H1 (cell line): ENCODE results near the gene TGFB2. TPM values are rescaled to one million over a fixed set of nuclear protein-coding genes. Genes with fewer than 3 reads are reported as not detected.

Experiments
- CTCF ChIA-PET: fragments of 300-600 bp; sonication (Branson Sonifier 250); formaldehyde crosslinking; loops from one replicate; lab custom pipeline; 2021; ENCODE audit not compliant: partially characterized antibody; lab: Charles Lee
- POLR2A ChIA-PET: fragments of 300-600 bp; sonication (Branson Sonifier 250); formaldehyde crosslinking; loops from one replicate; lab custom pipeline; 2021; ENCODE audit warnings: inconsistent platforms; ENCODE audit not compliant: partially characterized antibody; lab: Charles Lee
- DNase-seq, 2 experiments: peaks; one replicate each; pipeline versions ENCODE4 v3.0.0 to v3.0.0-alpha.2; 2010 to 2022; ENCODE audit warnings: low spot score in 2 of 2, low read depth in 1 of 2, mixed read lengths in 1 of 2
- FAIRE-seq: peaks from 2 replicates; lab custom pipeline; 2011; peaks lifted over from hg19 to GRCh38; lab: Jason Lieb, UNC
- H2AFZ ChIP-seq: 2 replicates; pipeline ENCODE4 v1.8.1; 2012; ENCODE audit warnings: low read length, inconsistent platforms
- H2AK5ac ChIP-seq: 2 replicates; pipeline ENCODE4 v1.6.1; 2013; ENCODE audit warnings: low read depth, low read length
- H2BK120ac ChIP-seq: replicated peaks from 2 replicates; pipeline ENCODE3; 2013; ENCODE audit warnings: low read depth, low read length, inconsistent platforms
- H2BK12ac ChIP-seq: 2 replicates; pipeline ENCODE4 v1.6.1; 2013; ENCODE audit warnings: low read depth, low read length
- H2BK15ac ChIP-seq: 2 replicates; pipeline ENCODE4 v1.6.1; 2013; ENCODE audit warnings: low read length
- H2BK20ac ChIP-seq: 2 replicates; pipeline ENCODE4 v1.6.1; 2013; ENCODE audit warnings: low read length
- H2BK5ac ChIP-seq: 2 replicates; pipeline ENCODE4 v1.6.1; 2013; ENCODE audit warnings: low read depth, low read length
- H3K14ac ChIP-seq: 2 replicates; pipeline ENCODE4 v1.6.1; 2013; ENCODE audit warnings: inconsistent platforms; ENCODE audit not compliant: insufficient read length
- H3K18ac ChIP-seq: 2 replicates; pipeline ENCODE4 v1.6.1; 2013; ENCODE audit warnings: low read length; ENCODE audit errors: extremely low read depth
- H3K23ac ChIP-seq: 2 replicates; pipeline ENCODE4 v1.6.1; 2013; ENCODE audit warnings: inconsistent platforms; ENCODE audit not compliant: insufficient read length
- H3K23me2 ChIP-seq: 2 replicates; pipeline ENCODE4 v1.6.1; 2013; ENCODE audit warnings: low read depth, low read length
- H3K27ac ChIP-seq: 2 replicates; pipeline ENCODE4 v1.6.1; 2011; ENCODE audit warnings: low read depth, low read length, inconsistent platforms
- H3K27me3 ChIP-seq, 4 experiments: replicated peaks in 1 of 4; 1 replicate in 1 of 4; 2 replicates in 3 of 4; pipeline versions ENCODE4 v1.6.1 to v1.8.1; 2011 to 2013; ENCODE audit warnings: low read length in 3 of 4, mild to moderate bottlenecking in 3 of 4, inconsistent platforms in 2 of 4, mixed read lengths in 2 of 4, moderate library complexity in 1 of 4; ENCODE audit not compliant: control insufficient read depth in 3 of 4, insufficient read depth in 3 of 4; ENCODE audit errors: extremely low read depth in 1 of 4
- H3K36me3 ChIP-seq, 4 experiments: 2 replicates each; pipeline versions ENCODE4 v1.6.1 to v1.8.1; 2011 to 2013; ENCODE audit warnings: mild to moderate bottlenecking in 4 of 4, low read length in 3 of 4, moderate library complexity in 2 of 4, control low read depth in 1 of 4, inconsistent platforms in 1 of 4; ENCODE audit not compliant: insufficient read depth in 4 of 4, control insufficient read depth in 2 of 4
- H3K4ac ChIP-seq: replicated peaks from 2 replicates; pipeline ENCODE3; 2013; ENCODE audit warnings: low read length, low read depth, mixed read lengths, inconsistent platforms; ENCODE audit not compliant: insufficient read length
- H3K4me1 ChIP-seq, 4 experiments: replicated peaks in 1 of 4; 1 replicate in 1 of 4; 2 replicates in 3 of 4; pipeline versions ENCODE4 v1.6.1 to v1.8.1; 2011 to 2013; ENCODE audit warnings: low read length in 3 of 4, inconsistent platforms in 2 of 4, mixed read lengths in 1 of 4; ENCODE audit not compliant: insufficient read depth in 4 of 4, control insufficient read depth in 3 of 4
- H3K4me2 ChIP-seq, 2 experiments: 2 replicates each; pipeline versions ENCODE4 v1.6.1 to v1.8.1; 2011 to 2013; ENCODE audit warnings: low read depth in 2 of 2, low read length in 2 of 2, control low read depth in 1 of 2, inconsistent platforms in 1 of 2, mild to moderate bottlenecking in 1 of 2; ENCODE audit not compliant: insufficient read depth in 1 of 2
- H3K4me3 ChIP-seq, 4 experiments: fragments of 200-600, 300-600 bp in 1 of 4; sonication (generic), shearing (Covaris generic), sonication (Bioruptor Twin) in 1 of 4; 2 replicates each; pipeline versions ENCODE4 v1.5.1 to v1.8.1; 2011 to 2016; ENCODE audit warnings: low read length in 4 of 4, low read depth in 3 of 4, control low read depth in 2 of 4, inconsistent platforms in 2 of 4, mild to moderate bottlenecking in 2 of 4, mixed read lengths in 1 of 4, moderate library complexity in 1 of 4; ENCODE audit not compliant: insufficient read depth in 2 of 4; ENCODE audit errors: extremely low read depth in 1 of 4
- H3K56ac ChIP-seq: replicated peaks from 2 replicates; pipeline ENCODE3; 2013; ENCODE audit warnings: low read depth, mild to moderate bottlenecking, mixed read lengths, low read length, inconsistent platforms; ENCODE audit not compliant: insufficient read length
- H3K79me1 ChIP-seq: 2 replicates; pipeline ENCODE4 v1.6.1; 2013; ENCODE audit warnings: low read depth, low read length, control low read depth
- H3K79me2 ChIP-seq, 2 experiments: 2 replicates each; pipeline versions ENCODE4 v1.6.1 to v1.8.1; 2012 to 2013; ENCODE audit warnings: low read length in 2 of 2, mild to moderate bottlenecking in 2 of 2, inconsistent platforms in 1 of 2; ENCODE audit not compliant: insufficient read depth in 2 of 2, control insufficient read depth in 1 of 2
- H3K9ac ChIP-seq, 4 experiments: replicated peaks in 1 of 4; 1 replicate in 1 of 4; 2 replicates in 3 of 4; pipeline versions ENCODE4 v1.6.1 to v1.8.1; 2011 to 2013; ENCODE audit warnings: low read depth in 3 of 4, low read length in 3 of 4, control low read depth in 2 of 4, mild to moderate bottlenecking in 2 of 4, moderate library complexity in 2 of 4, inconsistent platforms in 1 of 4; ENCODE audit errors: extremely low read depth in 1 of 4
- H3K9me3 ChIP-seq, 2 experiments: 2 replicates each; pipeline versions ENCODE4 v1.6.1 to v1.8.1; 2012 to 2013; ENCODE audit warnings: mild to moderate bottlenecking in 2 of 2, moderate library complexity in 2 of 2, control low read depth in 1 of 2, inconsistent platforms in 1 of 2, low read depth in 1 of 2, low read length in 1 of 2, mixed read lengths in 1 of 2; ENCODE audit not compliant: insufficient read depth in 2 of 2
- H4K20me1 ChIP-seq, 2 experiments: replicated peaks in 1 of 2; 2 replicates each; pipeline versions ENCODE3 to v1.8.1; 2011 to 2013; ENCODE audit warnings: inconsistent platforms in 2 of 2, low read length in 2 of 2, mild to moderate bottlenecking in 1 of 2; ENCODE audit not compliant: insufficient read depth in 2 of 2, control insufficient read depth in 1 of 2
- H4K5ac ChIP-seq: 2 replicates; pipeline ENCODE4 v1.6.1; 2013; ENCODE audit warnings: low read length, low read depth, mixed read lengths, inconsistent platforms; ENCODE audit not compliant: insufficient read length
- H4K8ac ChIP-seq: 2 replicates; pipeline ENCODE4 v1.8.0; 2013; ENCODE audit warnings: mild to moderate bottlenecking, moderate library complexity, low read length, inconsistent platforms; ENCODE audit not compliant: insufficient read depth; ENCODE audit errors: extremely low read depth
- H4K91ac ChIP-seq: replicated peaks from 2 replicates; pipeline ENCODE3; 2013; ENCODE audit warnings: low read length, mixed read lengths, inconsistent platforms; ENCODE audit not compliant: insufficient read length
- ATF3 ChIP-seq: IDR thresholded peaks from 2 replicates; pipeline ENCODE4 v1.6.1; 2011; ENCODE audit warnings: low read depth, mild to moderate bottlenecking, low read length; ENCODE audit not compliant: insufficient read depth
- BACH1 ChIP-seq: IDR thresholded peaks from 2 replicates; pipeline ENCODE4 v1.6.1; 2012; ENCODE audit warnings: low read length, improper control_type of control experiment
- BCL11A ChIP-seq, 2 experiments: IDR thresholded peaks; one replicate each; pipeline ENCODE4 v1.6.1; 2011; ENCODE audit warnings: low read depth in 2 of 2, low read length in 2 of 2, mild to moderate bottlenecking in 2 of 2
- BRCA1 ChIP-seq: IDR thresholded peaks from 2 replicates; pipeline ENCODE4 v1.6.1; 2012; ENCODE audit warnings: low read depth, low read length, improper control_type of control experiment
- CBX5 ChIP-seq: fragments of 300-800, 300-1000 bp; sonication (generic); IDR thresholded peaks from 2 replicates; pipeline ENCODE4 v1.7.1; 2016; ENCODE audit warnings: antibody characterized with exemption, low read length, low read depth
- CTBP2 ChIP-seq: IDR thresholded peaks from 2 replicates; pipeline ENCODE4 v1.7.0; 2011; ENCODE audit warnings: borderline replicate concordance, mild to moderate bottlenecking, moderate library complexity, mixed read lengths, low read length; ENCODE audit not compliant: insufficient read depth, insufficient read length
- EZH2 ChIP-seq: fragments of 200-600 bp; sonication (generic); IDR thresholded peaks from 2 replicates; pipeline ENCODE4 v1.7.1; 2012; ENCODE audit warnings: low read depth, mild to moderate bottlenecking, moderate library complexity, low read length, inconsistent platforms; ENCODE audit not compliant: severe bottlenecking
- KDM5A ChIP-seq: fragments of 200-600 bp; IDR thresholded peaks from 2 replicates; pipeline ENCODE4 v1.7.1; 2012; ENCODE audit warnings: mild to moderate bottlenecking, low read length, inconsistent platforms, mixed read lengths
- RAD21 ChIP-seq, 2 experiments: IDR thresholded peaks in 1 of 2; conservative IDR thresholded peaks in 1 of 2; 2 replicates each; pipeline ENCODE4 v1.6.1; 2011; ENCODE audit warnings: low read depth in 2 of 2, low read length in 2 of 2, improper control_type of control experiment in 1 of 2, inconsistent platforms in 1 of 2, mild to moderate bottlenecking in 1 of 2, moderate library complexity in 1 of 2
- RBBP5 ChIP-seq: IDR thresholded peaks from 2 replicates; pipeline ENCODE4 v1.7.1; 2012; ENCODE audit warnings: low read depth, mild to moderate bottlenecking, inconsistent platforms, low read length, moderate library complexity, borderline replicate concordance
- SP2 ChIP-seq: IDR thresholded peaks from 2 replicates; pipeline ENCODE4 v1.6.1; 2012; ENCODE audit warnings: mild to moderate bottlenecking, low read length, inconsistent platforms
- SRF ChIP-seq: IDR thresholded peaks from 2 replicates; pipeline ENCODE4 v1.6.1; 2011; ENCODE audit warnings: mild to moderate bottlenecking, low read depth, low read length, moderate library complexity
- TAF7 ChIP-seq: optimal IDR thresholded peaks from 2 replicates; pipeline ENCODE3; 2011; ENCODE audit warnings: low read depth, mild to moderate bottlenecking, inconsistent platforms, low read length, moderate library complexity, borderline replicate concordance
- YY1 ChIP-seq: IDR thresholded peaks from 2 replicates; pipeline ENCODE4 v1.6.1; 2011; ENCODE audit warnings: low read depth, mild to moderate bottlenecking, low read length
- WGBS, 2 experiments: shearing (Covaris generic) in 1 of 2; methylation state at CpG; one replicate each; pipeline versions ENCODE4 v1.1.6 to v1.1.7; 2013 to 2015; ENCODE audit warnings: low lambda C conversion rate in 2 of 2, mixed read lengths in 2 of 2, inconsistent platforms in 1 of 2, low coverage in 1 of 2, missing lambda C conversion rate in 1 of 2; ENCODE audit not compliant: insufficient replicate concordance in 2 of 2, insufficient coverage in 1 of 2, insufficient read length in 1 of 2; ENCODE audit errors: extremely low coverage in 1 of 2, missing lambda C conversion rate in 1 of 2; 5-methylcytosine and 5-hydroxymethylcytosine counted together
- polyA plus RNA-seq, 7 experiments: library from polyadenylated mRNA; depleted of rRNA in 3 of 7; stranded (reverse) in 5 of 7; unstranded in 2 of 7; fragments of >200 nt in 5 of 7; fragments of 200-250 nt in 2 of 7; gene quantifications; 1 replicate in 5 of 7; 2 replicates in 1 of 7; 4 replicates in 1 of 7; pipeline versions ENCODE4 v1.2.1 to v1.2.3, GENCODE V29; 2011 to 2013; ENCODE audit warnings: missing spikeins in 2 of 7, mixed read lengths in 2 of 7
- total RNA-seq: library from RNA; stranded (reverse); fragmentation: NEBNext Ultra II Directional; extraction: Animal tissue kit (Norgen Biotek cat#: 25700); gene quantifications from 2 replicates; pipeline ENCODE4 v1.2.1, GENCODE V29; 2021

TGFB2 gene
- total and polyA plus RNA-seq, 2 of the 8 experiments (the other 6 are each of a cell fraction or from before 2014, with no cell fraction given) = 0.26 to 0.84 TPM

- no peak overlapping the region for H3K14ac ChIP-seq
- no peak overlapping the region for H4K8ac ChIP-seq
- H4K5ac ChIP-seq = no peak overlapping the region
- DNase-seq (no peak), FAIRE-seq (no peak)
- no peaks in the 10 kb centered on the region for H3K27me3 ChIP-seq
- H2AK5ac ChIP-seq = no peak overlapping the region
- no peak overlapping the region for H2BK20ac ChIP-seq
- H3K27ac ChIP-seq = no peak overlapping the region
- H3K79me1 ChIP-seq = no peaks in the 10 kb centered on the region
- H3K56ac ChIP-seq = no peak overlapping the region
- no peak overlapping the region for H3K4me3 ChIP-seq
- no peaks in the 10 kb centered on the region for H3K23me2 ChIP-seq
- no peak overlapping the region for H3K4me2 ChIP-seq
- no peak overlapping the region for H2BK120ac ChIP-seq
- no peak overlapping the region for H3K9ac ChIP-seq
- H3K23ac ChIP-seq = no peak overlapping the region
- no peaks in the 10 kb centered on the region for H3K9me3 ChIP-seq
- POLR2A ChIA-PET = no interaction called here
- H2AFZ ChIP-seq = no peak overlapping the region
- 99% methylated on average over 4 of the region's 4 CpGs; no CpG with 5 or more reads in 1 of the 2 experiments for WGBS, 2 experiments
- no peak overlapping the region for H2BK15ac ChIP-seq
- no peaks in the 10 kb centered on the region for H3K4me1 ChIP-seq
- no peak overlapping the region for H2BK12ac ChIP-seq
- no peak overlapping the region for H4K91ac ChIP-seq
- no peaks in the 10 kb centered on the region for H3K79me2 ChIP-seq
- CTCF ChIA-PET = interaction anchor here (0.6 to 1.3 kb wide), 3 partner anchors 12 to 385 kb away, joined by 3 read pairs; no protein-coding TSS in a partner anchor
- no peak overlapping the region for H3K4ac ChIP-seq
- no peaks in the 10 kb centered on the region for H3K36me3 ChIP-seq
- no peak overlapping the region for H3K18ac ChIP-seq
- H2BK5ac ChIP-seq = no peak overlapping the region
- H4K20me1 ChIP-seq = no peaks in the 10 kb centered on the region
- TF ChIP-seq EZH2 (no peak), CBX5 (no peak), TAF7 (no peak), BACH1 (no peak), RAD21 (IDR thresholded peaks at IDR 0.05 in 1 of 2, conservative IDR thresholded peaks at IDR 0.05 in 1 of 2; ENCODE audit: low read depth in 2 of 2, low read length in 2 of 2) (no peak), SP2 (no peak), BRCA1 (no peak), CTBP2 (no peak), BCL11A (IDR thresholded peaks at IDR 0.05; ENCODE audit: low read depth in 2 of 2, low read length in 2 of 2) (no peak), SRF (no peak), YY1 (no peak), ATF3 (no peak), KDM5A (no peak), RBBP5 (no peak)
These were observed 37.1 kb downstream of the TGFB2 start for GRCh38 chr1:218382261-218382660.
